GM12892 (cell line): ENCODE data around the gene B3GALT4.

Experiments used
- DNase-seq: peaks from one replicate; pipeline ENCODE4 v3.0.0; 2011; ENCODE audit not compliant: insufficient read length
- FAIRE-seq: peaks from 2 replicates; lab custom pipeline; 2011; peaks lifted over from hg19 to GRCh38; lab: Jason Lieb, UNC
- POLR2A ChIP-seq: IDR thresholded peaks from 2 replicates; pipeline ENCODE4 v1.6.1; 2011; ENCODE audit warnings: low read depth, low read length, control low read depth
- POLR2AphosphoS5 ChIP-seq: IDR thresholded peaks from 2 replicates; pipeline ENCODE4 v1.6.1; 2011; ENCODE audit warnings: low read depth, low read length, control low read depth
- TAF1 ChIP-seq: IDR thresholded peaks from 2 replicates; pipeline ENCODE4 v1.6.1; 2011; ENCODE audit warnings: low read depth, mild to moderate bottlenecking, control low read depth, low read length, borderline replicate concordance

B3GALT4 gene

GRCh38 chr6:33296797-33297405, 20.0 kb downstream of the B3GALT4 start:
- no peak for TF ChIP-seq TAF1
- no peak for TF ChIP-seq POLR2AphosphoS5
- TF ChIP-seq POLR2A = no peak
- no peak for FAIRE-seq
- no peak for DNase-seq

- TF ChIP-seq POLR2AphosphoS5 = no peak
- no peak for TF ChIP-seq TAF1
- TF ChIP-seq POLR2A = no peak
- FAIRE-seq (no peak), DNase-seq (peak; percentile 57)
Observed at GRCh38 chr6:33297406-33297955, 20.6 kb downstream of the B3GALT4 start.

- FAIRE-seq = peak; percentile 60
- TF ChIP-seq POLR2A (peak; percentile 18; the same call in 1 of the 2 replicates), TAF1 (no peak), POLR2AphosphoS5 (no peak)
- peak; percentile 75 for DNase-seq
Observed at GRCh38 chr6:33297956-33298772, 21.2 kb downstream of the B3GALT4 start.

- FAIRE-seq (no peak), DNase-seq (peak; percentile 61)
- TF ChIP-seq TAF1 = no peak
- TF ChIP-seq POLR2A = no peak
- no peak for TF ChIP-seq POLR2AphosphoS5
Observed at GRCh38 chr6:33298773-33299236, 21.9 kb downstream of the B3GALT4 start, which contains the start of gene RGL2. RGL2 (minus strand) TSS chr6:33298942; CDS start chr6:33298610, 332 bp downstream.

GRCh38 chr6:33299237-33299944, 22.5 kb downstream of the B3GALT4 start:
- no peak for TF ChIP-seq TAF1
- TF ChIP-seq POLR2A = peak; percentile 78; the same call in 1 of the 2 replicates
- peak; percentile 79 for TF ChIP-seq POLR2AphosphoS5
- peak; percentile 95 for FAIRE-seq
- peak; percentile 93 for DNase-seq

- DNase-seq (no peak), FAIRE-seq (no peak)
- TF ChIP-seq TAF1 (no peak), POLR2AphosphoS5 (no peak), POLR2A (no peak)
Observed at GRCh38 chr6:33301877-33302276, 25.0 kb downstream of the B3GALT4 start.

- DNase-seq (no peak), FAIRE-seq (no peak)
- TF ChIP-seq POLR2AphosphoS5 (no peak), TAF1 (no peak), POLR2A (no peak)
Observed at GRCh38 chr6:33304216-33304615, 27.3 kb downstream of the B3GALT4 start.

- no peak for TF ChIP-seq TAF1
- no peak for TF ChIP-seq POLR2A
- 0 out of 2 replicates have a peak, but pooled peaks have one; percentile 18 for TF ChIP-seq POLR2AphosphoS5
- DNase-seq (no peak), FAIRE-seq (no peak)
Observed at GRCh38 chr6:33305052-33305451, 28.1 kb downstream of the B3GALT4 start.

GRCh38 chr6:33306356-33306755, 29.4 kb downstream of the B3GALT4 start:
- DNase-seq = no peak

GRCh38 chr6:33312361-33313104, 35.6 kb downstream of the B3GALT4 start:
- peak; percentile 86 for DNase-seq

More at GRCh38 chr6:33306356-33306755, 29.4 kb downstream of the B3GALT4 start:
- no peak for FAIRE-seq
- TF ChIP-seq TAF1 (no peak), POLR2AphosphoS5 (no peak), POLR2A (no peak)

More at GRCh38 chr6:33312361-33313104, 35.6 kb downstream of the B3GALT4 start:
- TF ChIP-seq POLR2A (peak; percentile 17; the same call in 1 of the 2 replicates), POLR2AphosphoS5 (no peak)
- no peak for FAIRE-seq
